Dermis blood vessel endothelial cell (primary cell): Measurements from ENCODE around the gene STMND1. TPM values are rescaled to one million over a fixed set of nuclear protein-coding genes. Genes with fewer than 3 reads are reported as not detected.
"Not testable (repeated sequence)": the region's sequence is repeated elsewhere in the genome, so short reads cannot be mapped to it uniquely, and the experiment has no call there.

Source experiments
- DNase-seq: peaks from one replicate; pipeline ENCODE4 v3.0.0; 2010
- total RNA-seq: library from RNA; depleted of rRNA; stranded (reverse); fragments of >200 nt; gene quantifications from 2 replicates; pipeline ENCODE4 v1.2.3, GENCODE V29; 2014

The STMND1 gene
- not detected in 2 replicates for total RNA-seq

DNA sequence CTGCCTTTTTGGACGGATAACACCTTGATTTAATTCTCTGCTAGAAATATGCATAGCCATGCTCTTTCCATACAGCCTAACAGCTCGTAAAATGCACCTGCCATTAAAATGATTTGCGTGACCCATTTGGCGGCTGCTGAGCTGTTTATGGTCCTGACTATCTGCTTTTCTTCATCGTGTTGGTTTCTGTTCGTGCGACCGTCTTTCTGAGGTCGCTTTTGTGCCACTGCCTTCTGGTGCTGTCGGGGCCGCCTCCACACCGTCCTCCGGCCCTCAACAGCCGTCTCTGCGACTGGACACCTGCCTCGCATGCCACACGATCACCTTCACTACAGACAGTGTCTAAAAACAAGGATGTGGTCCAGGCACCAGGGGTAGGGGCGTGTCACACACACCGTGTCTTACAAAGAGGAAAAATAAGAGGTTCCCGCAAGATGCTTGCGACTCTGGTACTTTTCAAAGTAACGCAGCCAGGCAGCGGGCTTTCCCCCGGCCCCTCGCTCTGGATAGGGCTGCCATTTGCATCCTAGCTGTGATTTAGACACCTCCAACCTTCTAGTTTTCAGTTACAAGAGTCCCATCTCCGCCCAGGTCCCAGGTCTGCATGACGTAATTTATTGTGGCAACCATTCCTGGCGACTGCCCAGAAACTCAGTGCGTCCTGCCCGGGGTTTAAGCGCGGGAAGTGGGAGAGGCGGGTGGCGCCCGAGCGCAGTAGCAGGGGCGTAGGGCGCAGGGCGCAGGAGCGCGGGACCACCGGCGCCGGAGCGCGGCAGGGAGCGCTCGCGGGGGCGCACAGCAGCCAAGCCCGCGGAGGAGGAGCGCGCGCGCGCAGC lies at the start of gene STMND1:
TSS of gene STMND1 (plus strand) at position 629 of the 836 bp plus-strand sequence. CDS start 208 bp downstream, outside the sequence.
- peak; percentile 28 for DNase-seq

- DNase-seq = no peak
Observed at GRCh38 chr6:17054647-17055046, 47.2 kb upstream of the STMND1 start.

GRCh38 chr6:17057322-17057721 lies 44.5 kb upstream of the STMND1 start:
- no peak for DNase-seq

- DNase-seq = no peak
Observed at GRCh38 chr6:17058550-17058949, 43.3 kb upstream of the STMND1 start.

- DNase-seq = no peak
Observed at GRCh38 chr6:17059022-17059421, 42.8 kb upstream of the STMND1 start.

DNA sequence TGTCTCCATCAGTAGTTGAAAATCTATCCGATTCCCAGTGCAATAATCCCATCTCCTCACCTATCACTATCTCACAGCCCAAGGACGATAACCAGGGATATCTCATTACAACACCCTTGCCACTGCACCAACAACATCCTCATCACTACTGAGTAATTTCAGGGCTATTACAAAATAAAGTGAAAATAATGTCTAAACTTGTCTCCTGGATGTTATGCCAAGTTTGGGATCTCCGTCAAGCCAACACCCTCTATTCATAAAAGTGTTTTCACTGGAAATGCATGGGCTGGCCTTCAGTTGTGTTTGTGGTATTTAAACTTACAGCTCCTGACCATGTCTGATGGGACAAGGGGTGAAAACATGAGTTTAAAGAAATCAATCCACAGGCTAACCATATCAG lies 42.0 kb upstream of the STMND1 start:
- no peak for DNase-seq

GRCh38 chr6:17061097-17061496 lies 40.8 kb upstream of the STMND1 start:
- DNase-seq = no peak

DNA sequence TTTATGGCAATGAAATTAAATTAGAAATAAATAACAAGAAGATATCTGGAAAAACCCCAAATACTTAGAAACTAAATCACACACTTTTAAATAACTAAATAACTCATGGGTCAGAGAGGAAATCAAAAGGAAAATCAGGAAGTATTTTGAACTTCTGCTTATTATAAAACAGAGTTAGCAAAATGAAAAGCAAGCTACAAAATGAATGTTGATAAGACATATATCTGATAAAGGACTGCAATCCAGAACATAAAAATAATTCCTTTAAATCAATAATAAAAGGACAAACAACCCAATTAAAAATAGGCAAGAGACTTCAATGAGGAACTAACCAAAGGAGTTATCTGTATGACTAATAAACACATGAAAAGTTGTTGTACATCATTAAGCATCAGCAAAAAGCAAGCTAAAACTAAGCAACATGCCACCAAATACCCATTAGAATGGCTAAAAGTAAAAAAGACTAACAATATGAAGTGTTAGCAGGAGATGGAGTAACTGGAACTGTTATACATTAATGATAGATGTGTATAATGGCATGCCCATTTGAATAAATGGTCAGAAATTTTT lies 38.9 kb upstream of the STMND1 start:
- DNase-seq = no peak

DNA sequence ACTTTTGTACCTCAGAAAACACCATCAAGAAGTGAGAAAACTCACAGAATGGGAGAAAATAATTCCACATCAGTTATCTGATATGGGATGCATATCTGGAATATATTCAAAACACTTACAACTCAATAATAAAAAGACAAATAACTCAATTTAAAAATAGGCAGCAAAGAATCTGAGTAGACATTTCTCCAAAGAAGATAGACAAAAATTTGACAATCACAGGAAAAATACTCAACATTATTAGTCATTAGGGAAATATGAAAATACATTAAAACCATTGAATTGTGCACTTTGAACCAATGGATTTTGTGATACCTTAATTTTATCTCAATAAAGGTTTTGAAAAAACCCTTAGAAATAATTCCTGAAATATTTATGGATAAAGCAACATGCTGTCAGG lies 36.9 kb upstream of the STMND1 start:
- no peak for DNase-seq

- DNase-seq = no peak
Observed at GRCh38 chr6:17066610-17067009, 35.2 kb upstream of the STMND1 start.

GRCh38 chr6:17068972-17069371 lies 32.9 kb upstream of the STMND1 start:
- not testable (repeated sequence) for DNase-seq

GRCh38 chr6:17070400-17070799 lies 31.4 kb upstream of the STMND1 start:
- DNase-seq = not testable (repeated sequence)

DNA sequence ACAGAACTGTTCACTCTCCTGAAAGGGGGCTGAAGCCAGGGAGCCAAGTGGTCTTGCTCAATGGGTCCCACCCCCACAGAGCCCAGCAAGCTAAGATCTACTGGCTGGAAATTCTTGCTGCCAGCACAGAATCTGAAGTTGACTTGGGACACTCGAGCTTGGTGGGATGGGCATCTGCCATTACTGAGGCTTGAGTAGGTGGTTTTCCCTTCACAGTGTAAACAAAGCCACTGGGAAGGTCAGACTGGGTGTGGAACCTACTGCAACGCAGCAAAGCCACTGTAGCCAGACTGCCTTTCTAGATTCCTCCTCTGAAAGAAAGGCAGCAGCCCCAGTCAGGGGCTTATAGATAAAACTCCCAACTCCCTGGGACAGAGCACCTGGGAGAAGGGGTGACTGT lies 28.3 kb upstream of the STMND1 start:
- DNase-seq = not testable (repeated sequence)

GRCh38 chr6:17081273-17081672 lies 20.6 kb upstream of the STMND1 start:
- DNase-seq = no peak

- DNase-seq = no peak
Observed at GRCh38 chr6:17081860-17082508, 19.9 kb upstream of the STMND1 start.

DNA sequence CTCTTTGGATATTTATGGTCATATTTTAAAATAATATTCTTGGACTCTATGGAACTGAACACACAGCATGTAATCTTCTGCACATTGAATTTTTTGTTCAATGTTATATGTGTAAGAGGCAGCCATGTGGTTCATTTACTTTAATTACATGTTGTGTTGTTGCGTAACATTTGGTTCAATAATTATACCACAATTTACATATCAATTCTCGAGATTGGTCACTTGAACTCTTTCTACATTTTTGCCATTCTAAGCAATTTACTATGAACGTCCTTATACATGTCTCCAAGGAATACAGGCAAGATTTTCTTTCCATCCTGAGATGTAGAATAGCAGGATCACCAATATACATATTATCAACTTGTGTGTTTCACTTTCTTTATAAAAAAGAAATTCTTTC lies 18.5 kb upstream of the STMND1 start:
- no peak for DNase-seq

DNA sequence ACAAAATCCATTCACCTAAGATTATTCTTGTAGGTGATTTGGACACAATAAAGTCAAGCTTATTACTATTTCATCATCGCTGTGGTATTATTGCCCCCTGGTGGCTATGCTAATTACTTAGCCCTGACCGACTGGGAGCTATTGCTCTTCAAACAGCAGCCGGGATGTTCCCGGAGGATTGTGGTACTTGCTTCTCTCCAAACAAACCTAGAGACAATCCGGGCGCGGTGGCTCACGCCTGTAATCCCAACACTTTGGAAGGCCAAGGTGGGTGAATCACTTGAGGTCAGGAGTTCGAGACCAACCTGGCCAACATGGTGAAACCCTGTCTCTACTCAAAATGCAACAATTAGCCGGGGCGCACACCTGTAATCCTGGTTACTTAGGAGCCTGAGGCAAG lies 15.4 kb upstream of the STMND1 start:
- DNase-seq = peak; percentile 82

- DNase-seq = no peak
Observed at GRCh38 chr6:17088091-17088611, 13.7 kb upstream of the STMND1 start.

GRCh38 chr6:17091122-17091521 lies 10.7 kb upstream of the STMND1 start:
- peak; percentile 16 for DNase-seq

- DNase-seq = peak; percentile 12
Observed at GRCh38 chr6:17093686-17094085, 8.2 kb upstream of the STMND1 start.

DNA sequence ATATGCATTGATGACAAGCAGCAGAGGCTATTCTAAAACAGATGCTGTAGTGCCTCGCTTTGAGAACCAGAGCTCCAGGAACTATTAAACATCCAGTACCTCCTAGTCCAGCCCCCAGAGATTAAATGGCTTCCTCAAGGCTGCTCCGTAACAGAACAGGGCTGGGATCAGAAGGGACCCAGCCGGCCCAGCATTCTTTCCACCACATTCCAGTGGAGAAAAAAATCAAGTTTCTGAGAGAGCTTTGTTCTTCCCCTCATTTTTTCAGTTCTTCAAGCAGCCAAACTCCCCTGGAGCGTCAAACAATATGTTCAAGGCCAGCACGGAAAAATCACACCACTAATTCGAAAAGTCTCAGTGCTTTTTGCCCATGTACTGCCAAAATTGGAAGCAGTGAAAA lies 5.8 kb upstream of the STMND1 start:
- DNase-seq = no peak

GRCh38 chr6:17096652-17097051 lies 5.2 kb upstream of the STMND1 start:
- no peak for DNase-seq

GRCh38 chr6:17097982-17098381 lies 3.9 kb upstream of the STMND1 start:
- DNase-seq = no peak

- no peak for DNase-seq
Observed at GRCh38 chr6:17098538-17098937, 3.3 kb upstream of the STMND1 start.
